ENCODE data around the gene EPHX1.
A peak's percentile ranks its signal among the peaks of the same experiment; 100 is the strongest.

GRCh38 chr1:225766967-225767633, 42.8 kb upstream of the EPHX1 start:
- no peak for TF ChIP-seq EZH2 (IDR thresholded peaks at IDR 0.05; ENCODE audit: insufficient read depth, poor library complexity, severe bottlenecking)
- 0 out of 2 replicates have a peak, but pooled peaks have one; percentile 50 for TF ChIP-seq EZH2phosphoT487 (IDR thresholded peaks at IDR 0.05; ENCODE audit: insufficient read depth, low read depth)
